GM19193 (cell line): ENCODE data around the gene TRIM65.

Experiments
- POLR2A ChIP-seq: IDR thresholded peaks from 4 replicates; pipeline ENCODE4 v1.6.1; 2011; ENCODE audit not compliant: insufficient read depth, insufficient read length; ENCODE audit errors: extremely low read depth

The TRIM65 gene

GRCh38 chr17:75876190-75876937, 20.4 kb downstream of the TRIM65 start:
- TF ChIP-seq POLR2A, result peak; percentile 50

GRCh38 chr17:75875940-75876189, 20.9 kb downstream of the TRIM65 start:
- no peak for TF ChIP-seq POLR2A

GRCh38 chr17:75875182-75875939, 21.4 kb downstream of the TRIM65 start:
- no peak for TF ChIP-seq POLR2A

GRCh38 chr17:75874323-75875181, 22.2 kb downstream of the TRIM65 start:
- no peak for TF ChIP-seq POLR2A

DNA sequence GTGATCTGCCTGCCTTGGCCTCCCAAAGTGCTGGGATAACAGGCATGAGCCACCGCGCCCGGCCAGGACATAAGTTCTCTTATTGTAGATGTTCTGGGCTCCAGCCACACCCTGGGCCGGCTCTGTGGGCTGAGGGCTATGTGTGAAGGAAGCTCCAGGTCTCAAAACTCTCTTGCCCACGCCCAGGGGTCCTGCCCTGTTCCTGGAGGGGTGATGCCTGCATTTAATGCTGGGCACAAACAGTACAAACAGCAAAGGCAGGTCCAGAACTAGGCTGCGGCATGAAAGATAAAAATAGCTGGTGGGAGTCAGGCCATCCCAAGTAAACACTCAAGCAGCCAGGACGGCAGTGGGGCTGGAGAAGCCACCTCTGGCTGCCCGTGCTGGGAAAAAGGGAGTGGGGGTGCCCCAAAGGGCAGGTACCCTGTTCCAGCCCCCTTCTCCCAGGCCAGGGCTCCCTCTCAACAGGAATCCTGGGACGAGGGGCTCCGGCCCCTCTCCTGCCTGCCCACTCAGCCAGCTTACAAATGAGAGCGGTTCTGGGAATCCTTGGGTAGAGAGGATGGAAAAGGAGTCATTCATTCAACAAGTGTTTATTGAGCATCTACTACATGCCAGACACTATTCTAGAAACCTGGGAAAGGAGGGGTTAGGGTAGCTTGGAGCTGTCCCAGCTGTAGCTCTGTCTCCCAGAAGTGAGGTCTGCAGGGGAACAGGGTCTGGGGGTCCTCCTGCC, 23.0 kb downstream of the TRIM65 start:
- no peak for TF ChIP-seq POLR2A

DNA sequence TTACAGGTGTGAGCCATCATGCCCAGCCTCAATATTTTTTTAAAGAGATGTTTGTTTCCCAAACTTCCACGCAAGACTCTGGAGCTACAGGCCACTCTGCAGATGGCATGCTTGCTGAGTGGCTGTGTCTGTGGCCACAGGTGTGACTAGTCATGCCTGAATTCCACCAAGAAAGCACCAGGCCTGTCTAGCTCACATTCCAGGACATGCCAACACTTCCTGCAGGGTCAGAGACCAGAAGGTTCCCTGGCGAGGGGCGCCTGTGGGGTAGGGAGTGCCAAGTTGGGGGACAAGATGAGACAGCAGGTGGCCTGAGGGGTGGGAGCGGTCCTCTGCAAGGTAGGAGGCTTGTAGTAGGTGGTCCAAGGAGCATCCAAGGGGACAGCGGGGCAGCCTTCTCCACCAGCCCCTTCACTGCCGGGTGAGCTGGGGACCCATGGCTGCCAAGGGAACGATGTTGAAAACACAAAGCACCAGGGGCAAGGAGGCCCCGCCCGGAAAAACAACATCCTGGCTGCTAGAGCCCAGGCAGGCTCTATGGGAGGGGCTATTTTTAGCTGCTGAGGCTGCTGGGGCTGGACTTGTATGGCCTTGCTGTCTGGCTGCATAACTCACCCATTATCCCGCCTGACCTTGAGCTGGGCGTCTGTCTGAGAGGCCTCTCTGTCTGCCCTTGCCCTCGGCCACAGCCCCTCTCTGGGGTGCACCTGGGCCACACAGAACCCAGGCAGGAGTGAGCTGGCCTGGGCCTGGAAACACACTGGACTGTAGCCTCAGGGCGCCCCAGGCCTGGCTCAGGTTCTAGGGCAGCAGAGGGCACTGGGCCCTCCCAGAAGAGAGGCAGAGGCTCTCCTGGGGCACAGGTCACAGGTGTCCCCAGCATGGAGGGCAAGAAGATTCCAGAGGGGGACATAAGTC, 24.1 kb downstream of the TRIM65 start:
- no peak for TF ChIP-seq POLR2A

DNA sequence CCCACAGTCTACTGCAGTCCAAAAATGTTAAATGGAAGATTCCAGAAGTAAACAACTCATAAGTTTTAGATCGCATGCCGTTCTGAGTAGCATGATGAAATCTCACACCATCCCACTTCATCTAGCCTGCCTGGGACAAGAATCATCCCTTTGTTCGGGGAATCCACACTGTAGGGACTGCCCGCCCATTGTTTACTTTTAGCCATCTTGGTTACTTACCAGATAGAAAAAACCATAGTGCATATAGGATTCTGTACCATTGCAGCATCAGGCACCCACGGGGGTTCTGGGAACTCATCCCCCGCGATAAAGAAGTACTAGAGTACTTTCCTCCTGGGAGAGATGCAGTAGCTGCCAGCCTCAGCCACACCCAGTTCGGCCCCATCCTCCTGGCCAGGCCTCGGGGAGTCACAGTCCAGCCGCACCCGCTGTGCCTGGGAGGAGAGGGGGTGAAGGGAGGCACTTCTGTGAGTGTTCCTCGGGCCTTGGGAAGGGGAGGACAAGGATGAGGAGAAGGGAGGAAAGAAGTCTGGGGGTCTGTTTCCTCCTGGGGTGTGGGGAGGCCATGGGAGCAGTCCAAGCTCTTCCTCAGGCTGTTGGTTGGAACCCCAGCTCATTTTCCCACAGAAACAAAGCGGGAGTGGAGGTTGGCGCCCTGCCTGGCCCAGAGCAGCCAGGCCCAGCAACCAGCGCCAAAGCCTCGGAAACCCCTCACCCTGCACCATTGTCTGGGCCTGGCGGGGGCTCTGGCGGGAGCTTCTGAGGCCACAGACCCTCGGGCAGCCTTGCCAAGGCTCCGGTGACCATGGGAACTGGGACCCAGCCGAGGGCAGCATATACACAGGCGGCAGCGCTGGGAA, 27.2 kb downstream of the TRIM65 start:
- TF ChIP-seq POLR2A, result no peak

- TF ChIP-seq POLR2A, result no peak
These were observed 32.3 kb downstream of the TRIM65 start for GRCh38 chr17:75864448-75864871.

GRCh38 chr17:75861927-75862317, 34.8 kb downstream of the TRIM65 start:
- TF ChIP-seq POLR2A, result no peak

GRCh38 chr17:75856062-75856756, 40.5 kb downstream of the TRIM65 start:
- no peak for TF ChIP-seq POLR2A

- peak; percentile 96 for TF ChIP-seq POLR2A
These were observed 41.3 kb downstream of the TRIM65 start, which contains the start of gene WBP2 for GRCh38 chr17:75855310-75856061. WBP2 (minus strand) TSS chr17:75855335; CDS start chr17:75855297, 38 bp downstream.
